GM19351 (cell line): Measurements from ENCODE around the gene IRX2.

Experiments used
- ATAC-seq: cut with Tn5 transposase; IDR thresholded peaks from one replicate; pipeline ENCODE4 v1.9.1; 2021; ENCODE audit warnings: mild to moderate bottlenecking, moderate library complexity; ENCODE audit not compliant: unreplicated experiment

Gene IRX2

GRCh38 chr5:2721385-2722138 is 29.9 kb downstream of the IRX2 start:
- ATAC-seq: no peak

DNA sequence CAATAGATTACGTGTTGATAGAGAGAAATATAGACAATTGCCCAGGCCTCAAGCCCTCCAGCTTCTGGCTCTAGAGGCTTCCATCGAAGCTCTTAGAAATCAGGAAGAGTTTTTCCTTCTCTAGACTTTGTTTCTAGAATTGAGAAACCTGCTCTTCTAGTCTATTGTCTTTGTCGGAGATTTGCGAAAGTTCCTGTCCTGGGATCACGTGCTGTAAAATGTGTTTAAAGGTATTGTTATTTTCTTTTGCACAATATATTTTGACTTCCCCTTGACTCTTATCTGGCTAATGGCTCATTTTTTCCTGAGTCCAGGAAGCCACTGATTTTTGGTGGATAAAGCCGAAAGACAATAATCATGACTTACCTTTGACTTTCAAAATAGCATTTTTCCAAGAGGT is 32.1 kb downstream of the IRX2 start:
- ATAC-seq: no peak

DNA sequence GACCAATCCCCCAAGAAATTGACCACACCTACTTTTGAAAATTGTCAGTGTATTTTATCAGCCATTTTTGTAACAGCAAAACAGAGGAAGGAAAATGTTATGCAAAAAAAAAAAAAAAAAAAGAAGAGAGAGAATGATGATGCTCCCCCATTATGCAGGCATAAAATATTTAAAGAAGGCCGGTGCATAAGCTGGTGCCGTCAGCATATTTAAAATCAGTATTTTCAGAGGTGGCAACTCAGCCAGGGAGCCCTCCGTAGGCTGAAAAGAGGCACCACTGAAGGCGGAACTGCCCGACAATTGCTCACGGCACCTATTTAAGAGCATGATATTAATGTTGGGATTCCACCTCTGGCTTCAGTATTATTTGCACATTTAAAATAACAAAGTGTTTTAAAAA is 33.4 kb downstream of the IRX2 start:
- ATAC-seq: no peak

GRCh38 chr5:2715856-2716255 is 35.6 kb downstream of the IRX2 start:
- ATAC-seq: no peak

GRCh38 chr5:2714805-2715204 is 36.7 kb downstream of the IRX2 start:
- ATAC-seq: no peak

- no peak for ATAC-seq
Observed at GRCh38 chr5:2714026-2714425, 37.5 kb downstream of the IRX2 start.

DNA sequence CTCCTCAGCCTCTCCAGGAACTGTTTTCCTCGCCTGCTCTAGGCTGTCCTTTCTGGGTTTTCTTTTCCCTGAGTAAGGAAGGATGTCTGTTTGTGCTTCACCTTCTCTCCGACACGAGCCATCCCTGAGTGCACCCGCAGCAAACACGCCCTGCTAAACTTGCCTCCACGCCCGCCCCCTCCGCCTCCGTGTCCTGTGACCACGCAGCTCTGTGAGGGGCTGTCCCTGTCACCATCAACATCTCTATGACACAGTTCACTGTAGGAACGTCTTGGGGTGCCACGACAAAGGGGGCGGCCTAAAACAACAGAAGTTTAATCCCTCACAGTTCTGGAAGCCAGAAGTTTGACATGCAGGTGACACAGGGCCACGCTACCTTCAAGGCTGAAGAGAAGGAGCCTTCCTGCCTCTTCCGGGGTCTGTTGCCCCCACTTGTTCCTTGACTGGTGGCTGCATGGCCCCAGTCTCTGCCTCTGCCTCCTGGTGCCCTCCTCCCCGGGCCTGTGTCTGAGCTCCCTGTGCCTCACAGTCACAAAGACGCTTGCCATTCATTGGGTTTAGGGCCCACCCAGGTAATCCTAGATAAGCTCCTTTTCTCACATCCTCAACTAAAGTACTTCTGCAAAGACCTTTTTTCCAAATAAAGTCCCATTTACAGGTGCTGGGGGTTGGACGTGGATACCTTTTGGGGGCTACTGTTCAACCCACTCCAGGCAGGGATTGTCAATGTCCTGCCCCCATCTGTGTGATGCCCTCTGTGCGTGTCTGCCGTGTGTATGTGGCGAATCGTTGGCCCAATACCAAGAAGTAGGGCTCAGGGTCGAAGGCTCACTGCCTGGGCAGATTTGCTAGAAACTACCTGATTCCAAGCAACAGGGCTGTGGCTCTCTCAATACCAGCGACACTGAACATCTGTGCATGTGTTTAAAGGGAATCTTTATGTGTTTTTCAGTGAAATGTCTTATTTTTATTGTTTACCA is 39.7 kb downstream of the IRX2 start:
- no peak for ATAC-seq

DNA sequence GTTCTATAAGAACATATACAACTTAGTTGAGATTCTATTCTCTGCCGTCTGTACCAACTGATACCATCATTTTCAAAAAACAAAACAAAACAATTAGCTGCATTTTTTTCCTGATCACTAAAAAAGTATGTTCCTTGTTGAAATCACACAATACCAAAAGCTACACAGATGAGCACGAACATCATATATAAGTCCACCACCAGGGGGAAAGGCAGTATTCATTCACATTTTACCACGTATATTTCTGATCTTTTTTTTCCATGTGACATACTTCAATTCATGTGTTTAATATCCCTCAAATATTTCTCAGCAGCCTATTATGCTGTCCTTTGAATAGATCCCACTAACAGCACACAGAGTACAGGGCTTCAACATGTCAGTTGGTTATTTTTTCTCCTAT is 40.6 kb downstream of the IRX2 start:
- ATAC-seq: no peak

GRCh38 chr5:2709976-2710689 is 41.3 kb downstream of the IRX2 start:
- no peak for ATAC-seq

GRCh38 chr5:2708751-2709150 is 42.7 kb downstream of the IRX2 start:
- ATAC-seq: no peak

- ATAC-seq: no peak
Observed at GRCh38 chr5:2708132-2708531, 43.3 kb downstream of the IRX2 start.

DNA sequence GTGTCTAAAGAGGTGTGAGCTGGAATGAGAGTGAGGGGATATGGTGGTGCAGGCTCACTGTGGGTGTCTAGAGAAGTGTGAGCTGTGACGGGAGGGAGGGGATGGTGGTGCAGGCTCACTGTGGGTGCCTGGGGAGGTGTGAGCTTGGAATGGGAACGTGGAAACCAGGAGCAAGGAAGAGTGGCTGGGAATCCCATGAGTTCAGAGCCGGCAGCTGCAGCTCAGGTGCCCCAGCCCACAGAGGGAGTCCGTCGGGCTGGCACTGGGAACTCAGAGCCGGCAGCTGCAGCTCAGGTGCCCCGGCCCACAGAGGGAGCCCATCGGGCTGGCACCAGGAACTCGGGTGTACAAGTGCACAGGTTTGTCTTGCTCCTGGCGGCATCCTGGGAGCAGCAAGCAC is 45.6 kb downstream of the IRX2 start:
- no peak for ATAC-seq

DNA sequence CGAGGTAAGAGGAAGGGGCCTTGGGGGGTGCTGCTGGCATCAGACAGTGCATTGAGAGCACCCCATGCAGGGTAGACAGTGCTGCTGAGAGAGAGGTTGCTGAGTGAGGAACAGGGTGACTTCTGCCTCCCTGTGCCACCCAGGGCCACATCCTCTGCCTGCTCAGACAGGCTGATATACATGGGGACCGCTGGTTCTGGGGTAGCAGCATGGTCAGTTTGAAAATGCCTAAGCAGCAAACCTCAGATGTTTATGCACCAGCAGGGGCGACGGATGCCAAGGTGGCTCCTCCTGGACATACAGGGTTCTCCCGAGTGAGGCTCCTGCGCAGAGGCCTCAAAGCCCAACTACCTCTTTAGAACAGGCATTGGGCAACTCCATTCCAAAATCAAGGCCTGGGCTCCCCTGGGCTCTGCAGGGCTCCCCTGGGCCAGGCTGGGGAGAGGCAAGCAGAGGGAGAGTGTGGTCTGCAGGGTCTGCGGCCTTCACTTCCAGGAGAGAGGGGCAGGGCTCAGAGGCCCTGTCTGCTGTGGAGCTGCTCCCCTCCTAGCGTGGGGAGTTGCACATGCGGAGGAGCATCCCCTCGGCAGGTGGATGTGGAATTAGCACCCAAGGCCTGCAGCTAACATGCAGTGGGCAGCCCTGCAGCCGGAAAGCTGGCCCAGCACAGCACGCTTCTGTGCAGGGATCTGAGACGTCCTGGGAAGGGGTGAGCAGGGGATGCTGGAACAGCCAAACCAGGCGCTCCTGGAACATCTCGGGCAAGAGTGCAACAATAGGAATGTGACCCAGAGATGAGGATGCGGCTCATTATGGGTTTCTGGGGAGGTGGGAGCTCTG is 46.5 kb downstream of the IRX2 start:
- no peak for ATAC-seq

DNA sequence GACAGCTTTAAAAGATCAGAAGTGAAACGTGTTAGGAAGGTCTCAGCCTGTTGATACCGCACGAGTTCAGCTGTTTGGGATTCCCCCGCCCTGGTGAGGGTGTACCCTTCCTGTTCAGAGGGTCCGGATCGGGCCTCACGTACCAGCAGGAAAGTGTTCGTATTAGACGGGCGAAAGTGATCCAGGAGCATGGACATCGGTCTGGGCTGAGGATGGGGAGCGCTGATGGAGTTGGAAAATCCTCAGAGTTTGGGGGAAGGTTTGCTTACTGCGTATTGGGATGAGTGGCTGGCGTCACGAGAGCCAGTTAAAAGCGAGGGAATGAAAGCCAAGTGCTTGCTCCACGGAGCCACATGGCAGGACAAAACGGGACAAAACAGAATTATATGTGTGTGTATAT is 47.4 kb downstream of the IRX2 start:
- no peak for ATAC-seq

- ATAC-seq: no peak
Observed at GRCh38 chr5:2703615-2704014, 47.9 kb downstream of the IRX2 start.

GRCh38 chr5:2703041-2703440 is 48.4 kb downstream of the IRX2 start:
- ATAC-seq: no peak

DNA sequence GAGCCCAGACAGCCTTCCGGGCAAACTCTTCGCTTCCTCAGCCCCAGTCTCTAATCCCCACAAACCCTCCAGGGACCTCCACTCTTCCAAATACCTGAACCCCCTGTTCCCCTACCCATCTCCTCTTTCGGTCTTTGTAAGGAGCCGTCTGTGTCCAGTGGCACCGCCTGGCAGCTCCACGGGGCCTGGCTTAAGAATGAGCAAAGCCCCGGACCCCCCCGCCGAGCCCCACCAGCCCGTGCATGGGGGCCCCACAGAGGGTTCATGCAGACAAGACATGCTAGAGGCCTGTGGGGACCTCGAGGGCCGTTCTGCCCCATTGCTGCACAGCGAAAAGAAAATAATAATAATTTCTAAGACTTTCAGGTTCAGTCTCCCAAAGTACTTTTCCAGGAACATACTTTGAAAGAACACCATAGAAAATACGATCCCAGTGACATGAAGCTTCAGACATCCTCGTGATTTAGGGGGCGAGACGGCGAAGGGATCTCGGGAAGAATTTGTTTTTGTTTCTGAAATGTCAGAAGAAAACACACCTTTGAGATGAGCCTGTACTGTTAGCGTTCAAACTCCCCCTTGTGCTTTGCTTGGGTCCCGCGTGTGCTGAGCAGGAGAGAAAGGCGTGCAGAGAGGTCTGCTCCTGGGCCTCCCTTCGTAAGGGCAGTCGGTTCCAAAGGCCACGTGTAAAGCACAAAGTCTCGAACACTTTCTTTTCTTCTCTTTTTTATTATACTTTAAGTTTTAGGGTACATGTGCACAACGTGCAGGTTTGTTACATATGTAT is 49.2 kb downstream of the IRX2 start:
- no peak for ATAC-seq

- ATAC-seq: no peak
Observed at GRCh38 chr5:2701592-2701991, 49.9 kb downstream of the IRX2 start.

GRCh38 chr5:2700876-2701275 is 50.6 kb downstream of the IRX2 start:
- ATAC-seq: no peak

GRCh38 chr5:2699686-2700085 is 51.8 kb downstream of the IRX2 start:
- ATAC-seq: no peak
